ENCODE data around the gene MXRA7.

The MXRA7 gene

DNA sequence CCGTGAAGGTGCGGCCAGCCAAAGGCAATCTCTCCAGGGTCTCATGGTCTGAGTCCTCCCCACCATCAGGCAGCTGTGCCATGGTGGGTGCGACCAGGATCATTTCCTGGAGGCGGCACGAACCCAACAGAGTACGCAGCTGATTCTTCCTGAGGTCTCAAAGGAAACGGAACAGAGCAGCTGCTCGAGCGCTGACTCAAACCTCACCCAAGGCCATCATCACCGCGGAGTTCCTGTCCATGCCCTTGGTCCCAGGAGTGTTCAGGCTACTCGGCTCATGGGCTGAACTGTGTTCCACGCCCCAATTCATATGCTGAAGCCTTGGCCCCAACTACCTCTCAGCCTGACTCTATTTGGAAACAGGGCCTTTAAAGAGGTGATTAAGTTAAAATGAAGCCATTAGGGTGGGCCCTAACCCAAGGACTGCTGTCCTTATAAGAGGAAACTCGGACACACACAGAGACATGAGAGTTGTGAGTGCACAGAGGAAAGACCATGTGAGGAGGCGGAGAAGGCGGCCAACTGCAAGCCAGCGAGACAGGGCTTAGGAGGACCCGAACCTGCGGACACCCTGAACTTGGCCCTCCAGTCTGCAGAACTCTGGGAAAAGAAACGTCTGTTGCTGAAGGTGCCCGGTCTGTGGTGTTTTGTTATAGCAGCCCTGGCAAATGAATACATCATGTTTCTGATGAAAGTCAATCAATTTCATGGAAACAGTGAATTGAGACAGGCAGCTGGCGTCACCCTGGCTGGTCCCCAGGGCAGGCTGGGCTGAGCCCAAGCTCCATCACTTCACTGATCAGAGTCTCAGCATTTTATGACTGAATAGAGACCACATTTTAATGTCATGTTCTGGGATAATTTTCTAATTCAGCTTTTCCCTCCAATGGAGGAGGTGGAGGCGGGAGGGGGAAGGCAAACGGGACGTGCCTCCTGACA, 13.7 kb downstream of the MXRA7 start:
- no peak for DNase-seq (ENCODE audit: low read depth)

DNA sequence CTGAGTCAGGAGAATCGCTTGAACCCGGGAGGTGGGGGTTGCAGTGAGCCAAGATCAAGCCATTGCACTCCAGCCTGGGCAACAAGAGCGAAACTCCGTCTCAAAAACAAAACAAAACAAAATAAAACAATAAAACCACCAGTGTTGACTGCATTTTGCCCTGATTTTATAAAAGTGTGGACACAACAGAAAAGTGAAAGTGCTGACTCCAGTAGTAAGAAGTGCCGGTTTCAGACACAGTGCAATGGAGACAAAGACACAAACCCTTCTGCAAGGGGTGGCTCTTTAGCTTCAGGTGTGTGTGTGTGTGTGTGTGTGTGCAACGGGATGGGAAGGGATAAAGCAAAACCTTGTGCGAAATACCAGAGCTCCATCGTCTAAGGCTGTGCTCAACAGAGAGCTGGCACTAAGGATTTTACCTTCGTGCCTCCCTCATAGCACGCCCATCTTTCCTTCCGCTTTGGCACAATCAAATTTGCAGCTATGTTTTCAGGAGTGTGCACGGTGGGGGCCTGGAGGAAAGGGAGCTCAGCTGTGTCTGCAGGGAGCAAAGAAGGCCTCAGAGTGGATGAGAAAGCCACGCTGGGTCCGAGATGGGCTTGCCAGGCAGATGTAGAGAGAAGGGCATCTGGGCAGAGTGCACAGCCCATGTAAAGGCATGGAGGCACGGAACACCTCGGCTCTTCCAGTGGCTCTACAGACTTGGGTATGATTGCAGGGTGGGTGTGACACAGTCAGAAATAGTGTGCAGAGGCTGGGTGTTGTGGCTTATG, 15.5 kb downstream of the MXRA7 start:
- no peak for DNase-seq (ENCODE audit: low read depth)

GRCh38 chr17:76691379-76692191, 19.2 kb downstream of the MXRA7 start:
- no peak for DNase-seq (ENCODE audit: low read depth)

- no peak for DNase-seq (ENCODE audit: low read depth)
Observed at GRCh38 chr17:76690596-76691280, 20.0 kb downstream of the MXRA7 start.

DNA sequence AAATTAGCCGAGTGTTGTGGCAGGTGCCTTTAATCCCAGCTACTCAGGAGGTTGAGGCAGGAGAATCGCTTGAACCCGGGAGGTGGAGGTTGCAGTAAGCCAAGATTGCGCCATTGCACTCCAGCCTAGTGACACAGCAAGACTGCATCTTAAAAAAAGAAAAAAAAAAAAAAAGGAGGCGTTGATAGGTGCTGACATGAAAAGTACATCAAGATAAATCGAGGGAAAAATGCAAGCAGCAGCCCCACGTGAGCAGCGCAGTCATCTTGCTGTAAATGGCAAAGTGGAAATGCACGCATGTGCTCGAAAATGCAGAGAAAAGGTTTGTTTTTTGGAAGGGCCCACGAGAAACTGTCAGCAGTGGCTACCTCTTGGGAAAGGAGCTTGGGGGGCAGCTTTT, 20.9 kb downstream of the MXRA7 start:
- no peak for DNase-seq (ENCODE audit: low read depth)

DNA sequence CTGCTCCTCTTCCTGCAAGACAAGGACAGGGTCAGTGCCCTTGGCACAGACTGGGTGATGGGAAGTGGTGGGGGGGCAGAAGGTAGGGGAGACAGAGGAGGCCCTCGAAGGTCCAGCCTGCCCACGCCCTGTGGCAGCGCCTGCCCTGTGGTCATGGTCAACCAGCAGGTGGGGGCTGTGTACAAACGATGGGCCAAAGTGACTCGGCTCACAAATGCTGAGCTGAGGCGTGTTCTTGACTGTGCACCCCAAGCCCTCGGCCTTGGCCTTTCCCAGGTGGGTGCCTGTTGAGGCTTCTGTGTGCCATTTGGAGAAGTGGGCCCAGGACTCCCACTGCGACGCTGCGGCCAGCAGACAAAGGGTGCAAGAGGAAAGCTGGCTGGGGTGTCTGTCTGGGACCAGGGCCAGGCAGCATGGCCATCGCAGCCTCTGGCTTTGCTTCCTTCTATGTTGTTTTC, 22.6 kb downstream of the MXRA7 start:
- DNase-seq (ENCODE audit: low read depth): no peak

DNA sequence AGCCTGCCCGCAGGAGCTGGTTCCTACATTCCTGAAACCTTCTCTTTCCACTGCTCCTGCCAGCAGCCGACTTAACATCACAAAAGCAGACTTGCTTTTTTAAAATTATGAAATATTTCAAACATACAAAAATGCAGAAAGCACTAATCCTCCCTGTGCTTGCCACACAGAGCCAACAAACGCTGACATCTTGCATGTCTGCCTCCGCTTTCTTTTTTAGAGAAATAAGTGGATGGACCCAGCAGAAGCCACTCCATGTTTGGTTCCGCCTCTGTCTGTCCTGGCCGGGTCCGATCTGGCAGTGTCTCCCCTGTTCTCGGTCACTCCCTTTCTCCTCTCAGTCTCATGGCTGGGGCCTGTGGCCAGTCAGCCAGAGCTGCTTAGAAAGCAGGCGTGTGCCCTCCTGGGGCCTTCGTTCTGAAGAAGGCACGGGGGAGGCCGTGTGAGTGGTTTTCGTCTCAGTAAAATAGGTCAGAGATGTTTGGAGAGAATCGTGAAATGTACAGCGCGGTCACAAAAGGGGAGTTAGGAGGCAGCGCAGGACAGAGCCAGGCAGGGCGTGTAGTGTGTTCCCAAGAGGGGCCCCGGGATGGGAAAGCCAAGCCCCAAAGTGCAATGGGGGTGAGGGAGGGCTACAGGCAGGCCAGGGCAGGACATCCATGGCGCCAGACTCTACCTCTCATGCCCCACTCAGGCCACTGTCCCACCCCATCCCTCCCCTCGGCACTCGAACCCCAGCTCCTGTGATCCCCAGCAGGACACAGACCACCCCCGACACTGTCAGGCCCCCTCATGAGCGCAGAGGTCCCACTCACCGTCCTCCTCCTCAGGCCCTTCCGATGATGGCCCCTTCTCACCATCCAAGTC, 23.2 kb downstream of the MXRA7 start:
- DNase-seq (ENCODE audit: low read depth): no peak

GRCh38 chr17:76686538-76687297, 24.0 kb downstream of the MXRA7 start:
- no peak for DNase-seq (ENCODE audit: low read depth)

DNA sequence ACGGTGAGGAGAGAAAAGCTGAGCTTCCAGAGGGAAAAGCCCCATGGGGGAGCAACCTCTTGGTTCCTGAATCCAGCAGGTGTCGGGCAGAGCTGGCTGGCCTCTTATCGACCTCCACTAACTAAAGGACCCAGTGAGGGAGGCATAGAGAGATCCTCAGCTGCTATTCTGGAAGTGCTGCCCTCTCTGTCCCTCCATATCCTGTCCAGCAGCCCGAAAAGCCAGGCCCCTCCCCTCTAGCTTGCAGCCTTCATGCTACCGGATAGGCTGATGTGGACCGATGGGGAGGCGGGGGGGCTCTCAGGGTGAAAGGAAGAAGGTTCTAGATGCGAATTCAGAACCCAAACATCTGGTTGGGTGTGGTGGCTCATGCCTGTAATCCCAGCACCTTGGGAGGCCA, 24.9 kb downstream of the MXRA7 start:
- no peak for DNase-seq (ENCODE audit: low read depth)

DNA sequence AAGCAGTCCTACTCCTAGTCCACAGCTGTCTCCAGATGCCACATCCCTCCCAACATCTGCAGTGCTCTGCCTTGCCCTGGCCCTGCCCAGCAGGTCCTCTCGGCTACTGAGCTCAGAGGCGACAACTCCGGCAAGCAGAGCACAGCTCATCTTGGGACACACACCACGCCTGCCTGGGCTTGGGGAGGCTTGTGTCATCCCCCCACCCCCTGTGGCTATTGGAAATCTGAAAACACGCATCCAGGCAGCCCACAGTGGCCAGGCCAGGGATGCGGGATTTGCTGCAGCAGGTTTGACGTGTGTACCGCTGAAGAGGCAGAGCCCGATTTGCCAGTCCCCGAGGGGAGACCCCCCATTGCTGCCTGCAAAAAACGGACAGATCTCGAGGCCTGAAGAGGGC, 25.4 kb downstream of the MXRA7 start:
- no peak for DNase-seq (ENCODE audit: low read depth)

DNA sequence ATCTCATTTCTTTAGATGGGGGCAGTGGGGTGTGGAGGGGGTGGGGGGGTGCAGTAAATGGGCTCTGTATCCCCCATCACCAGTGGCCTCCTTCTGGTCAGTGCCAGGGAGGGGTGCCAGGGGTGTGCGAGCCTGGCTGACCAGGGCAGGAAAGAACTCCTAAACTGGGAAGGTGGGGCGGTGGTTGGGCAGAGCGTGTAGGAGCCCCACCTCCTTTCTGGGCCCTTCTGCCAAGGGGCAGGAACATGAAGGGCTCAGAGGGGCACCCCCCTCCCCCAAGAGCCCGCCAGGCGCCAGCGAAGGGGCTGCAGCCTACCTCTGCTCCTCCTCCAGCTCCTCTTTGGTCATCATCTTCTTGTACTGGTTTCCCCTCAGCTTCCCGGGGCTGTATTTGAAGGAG, 26.0 kb downstream of the MXRA7 start:
- no peak for DNase-seq (ENCODE audit: low read depth)

DNA sequence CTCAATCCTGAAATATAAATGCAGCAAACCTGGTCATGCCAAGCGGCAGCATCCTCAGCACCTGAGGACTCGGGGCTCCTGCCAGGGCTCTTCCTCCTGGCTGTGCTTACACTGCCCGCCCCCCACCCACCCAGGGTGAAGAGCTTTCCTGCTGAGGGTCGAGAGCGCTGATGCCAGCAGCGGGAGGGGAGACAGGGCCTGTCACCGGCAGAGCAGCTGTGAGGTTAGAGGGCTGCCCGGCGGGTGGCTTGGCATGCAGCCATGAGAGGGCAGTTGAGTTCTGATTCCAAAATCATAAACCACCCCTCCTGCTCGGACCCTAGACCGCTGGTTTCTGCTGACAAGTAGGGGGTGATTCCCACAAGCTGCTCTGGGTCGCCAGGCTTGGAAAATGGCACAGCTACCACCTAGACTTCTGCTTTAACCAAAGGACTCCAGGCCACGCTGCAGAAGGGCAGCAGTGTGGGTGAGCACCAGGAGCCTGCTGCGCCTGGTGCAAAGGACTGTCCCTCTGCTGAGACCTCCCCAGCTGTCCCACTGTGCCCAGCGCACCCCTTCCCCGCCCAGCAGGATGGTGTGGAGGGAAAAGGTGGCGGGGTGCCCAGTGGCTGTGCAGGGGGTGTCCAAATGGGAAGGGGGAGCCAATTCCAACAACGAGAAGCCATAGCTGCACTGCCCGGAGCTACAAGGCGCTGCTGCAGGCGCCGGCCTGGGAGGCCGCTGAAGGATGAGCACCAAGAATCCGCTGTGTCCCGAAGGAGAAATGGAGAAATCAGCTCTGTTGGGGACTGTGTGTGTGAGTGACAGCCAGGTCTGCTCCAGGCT, 26.6 kb downstream of the MXRA7 start:
- DNase-seq (ENCODE audit: low read depth): no peak

DNA sequence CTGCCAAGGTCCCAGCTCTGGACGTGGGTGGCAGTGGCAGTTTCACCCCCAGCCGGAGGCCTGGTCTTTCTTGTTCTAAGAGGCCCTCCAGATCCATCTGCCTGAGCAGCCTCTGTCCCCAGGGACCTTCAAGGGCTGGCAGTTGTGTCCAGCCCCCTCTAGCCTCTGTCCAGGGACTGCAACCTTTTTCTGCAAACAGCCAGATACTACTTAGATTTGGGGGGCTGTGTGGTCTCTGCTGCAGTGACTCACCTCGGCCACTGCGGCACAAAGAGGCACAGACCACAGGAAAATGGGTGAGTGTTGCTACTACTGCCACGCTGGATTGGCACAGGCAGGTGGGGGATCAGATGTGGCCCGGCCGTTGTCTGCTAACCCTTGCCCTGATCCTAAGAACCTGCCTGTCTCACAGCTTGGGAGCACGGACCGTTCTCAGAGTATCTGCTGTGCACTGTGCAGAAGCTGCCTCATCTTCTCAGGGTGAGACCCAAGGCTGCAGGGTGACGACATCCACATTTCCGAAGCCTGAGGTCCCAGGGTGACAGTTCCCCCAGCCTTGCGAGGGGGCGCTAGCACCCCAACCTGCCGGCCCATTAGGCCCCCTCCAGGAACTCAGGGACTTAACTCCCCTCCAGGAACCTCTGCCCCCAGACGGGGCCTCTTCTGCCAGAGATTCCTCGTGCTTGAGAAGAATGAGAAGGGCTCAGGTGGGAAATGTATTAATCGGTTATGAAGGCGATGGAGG, 27.6 kb downstream of the MXRA7 start:
- DNase-seq (ENCODE audit: low read depth): no peak

GRCh38 chr17:76682296-76682695, 28.5 kb downstream of the MXRA7 start:
- no peak for DNase-seq (ENCODE audit: low read depth)

GRCh38 chr17:76681222-76682137, 29.3 kb downstream of the MXRA7 start:
- DNase-seq (ENCODE audit: low read depth): no peak

DNA sequence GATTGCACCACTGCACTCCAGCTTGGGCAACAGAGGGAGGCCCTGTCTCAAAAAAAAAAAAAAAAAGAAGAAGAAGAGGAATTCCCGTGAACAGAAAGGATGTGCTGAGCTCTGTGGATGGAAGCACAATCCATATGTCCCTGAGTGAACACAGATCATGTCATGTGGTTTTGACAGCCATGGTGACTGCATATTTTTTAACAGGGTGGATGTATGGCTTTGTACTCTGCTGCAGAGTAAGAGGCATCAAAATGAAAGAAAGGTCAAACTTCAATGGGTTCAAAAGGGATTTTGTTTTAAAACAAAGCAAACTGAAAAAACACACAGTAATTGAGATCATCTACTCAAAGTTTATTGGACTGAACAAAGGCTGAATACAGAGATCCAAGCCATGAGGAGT, 31.5 kb downstream of the MXRA7 start:
- DNase-seq (ENCODE audit: low read depth): no peak

DNA sequence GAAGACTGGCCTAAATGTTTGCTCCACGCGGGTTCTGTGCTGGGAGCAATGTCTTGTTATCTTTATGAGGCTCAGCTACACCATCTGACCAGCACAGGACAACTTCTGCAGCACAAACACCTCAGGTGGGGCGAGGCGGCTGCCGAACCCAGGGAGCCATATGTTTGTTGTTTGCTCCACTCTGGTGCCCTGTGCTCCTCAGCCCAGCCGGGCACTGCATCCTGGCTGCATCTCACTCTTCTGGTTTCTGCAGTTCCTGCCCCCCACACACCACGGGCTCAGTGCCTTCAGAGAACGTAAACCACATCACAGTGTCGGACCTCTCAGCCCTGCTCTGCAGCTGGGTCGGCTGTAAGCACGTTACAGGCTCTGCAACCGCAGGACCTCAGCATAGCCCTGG, 32.4 kb downstream of the MXRA7 start:
- DNase-seq (ENCODE audit: low read depth): no peak

Measured in GM04503 (cell line).